Measurements from ENCODE around the gene MSL3B.

Gene MSL3B

GRCh38 chr2:233832869-233833311, 35.3 kb downstream of the MSL3B start:
- no peak overlapping the region for H3K27ac Mint-ChIP-seq

DNA sequence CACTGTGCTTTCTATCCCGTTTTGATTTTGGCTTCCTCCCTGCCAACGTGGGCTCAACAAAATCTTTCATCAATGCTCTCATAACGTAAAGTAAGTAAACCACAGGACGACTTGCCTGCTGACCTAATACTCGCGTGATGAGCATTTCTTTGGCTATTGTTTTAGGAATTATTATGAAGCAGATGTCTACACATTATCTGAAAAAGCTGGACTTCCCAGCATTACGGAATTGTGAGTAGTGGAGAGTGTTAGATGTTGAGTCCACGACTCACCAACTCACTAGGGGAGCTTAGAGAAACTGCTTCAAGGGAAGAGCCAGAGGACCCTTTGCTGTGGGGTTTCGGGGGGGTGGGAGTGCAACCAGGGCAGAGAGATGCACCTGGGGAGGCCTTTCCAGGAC, 35.8 kb downstream of the MSL3B start:
- H3K4me3 Mint-ChIP-seq, result no peak overlapping the region
- no peaks in the 10 kb centered on the region for H3K4me1 Mint-ChIP-seq (ENCODE audit: low read depth)
- peaks cover 37% of the 10 kb centered on the region for H3K36me3 Mint-ChIP-seq (ENCODE audit: low read depth)
- no peak overlapping the region for H3K27ac Mint-ChIP-seq
- H3K9me3 Mint-ChIP-seq, result no peaks in the 10 kb centered on the region
- no peaks in the 10 kb centered on the region for H3K27me3 Mint-ChIP-seq
- DNase-seq, result peak; percentile 3

More at GRCh38 chr2:233832869-233833311, 35.3 kb downstream of the MSL3B start:
- H3K4me3 Mint-ChIP-seq, result no peak overlapping the region
- H3K27me3 Mint-ChIP-seq, result no peaks in the 10 kb centered on the region
- H3K4me1 Mint-ChIP-seq (ENCODE audit: low read depth), result peaks cover under 1% of the 10 kb centered on the region
- peak; percentile 16 for DNase-seq
- peaks cover 41% of the 10 kb centered on the region for H3K36me3 Mint-ChIP-seq (ENCODE audit: low read depth)
- H3K9me3 Mint-ChIP-seq, result no peaks in the 10 kb centered on the region

DNA sequence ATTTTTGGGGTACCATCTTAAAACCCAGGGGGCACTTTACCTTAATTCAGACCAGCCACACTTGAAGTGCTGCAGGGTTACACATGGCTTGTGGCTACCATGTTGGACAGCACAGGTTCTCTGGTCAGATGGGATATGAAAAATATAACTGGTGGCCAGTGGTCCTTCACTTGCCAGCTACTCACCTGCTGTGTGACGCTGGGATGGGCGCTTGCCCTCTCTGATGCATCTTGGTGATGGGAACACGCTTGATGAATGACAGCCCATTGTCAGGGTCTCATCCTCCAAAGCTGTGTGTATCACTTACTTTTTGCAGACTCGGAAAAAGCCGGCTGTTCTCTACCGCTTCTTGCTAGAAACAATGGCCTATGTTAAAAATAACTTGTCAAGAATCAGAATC, 36.3 kb downstream of the MSL3B start:
- H3K27ac Mint-ChIP-seq, result no peak overlapping the region
- no peaks in the 10 kb centered on the region for H3K9me3 Mint-ChIP-seq
- H3K4me3 Mint-ChIP-seq, result no peak overlapping the region

DNA sequence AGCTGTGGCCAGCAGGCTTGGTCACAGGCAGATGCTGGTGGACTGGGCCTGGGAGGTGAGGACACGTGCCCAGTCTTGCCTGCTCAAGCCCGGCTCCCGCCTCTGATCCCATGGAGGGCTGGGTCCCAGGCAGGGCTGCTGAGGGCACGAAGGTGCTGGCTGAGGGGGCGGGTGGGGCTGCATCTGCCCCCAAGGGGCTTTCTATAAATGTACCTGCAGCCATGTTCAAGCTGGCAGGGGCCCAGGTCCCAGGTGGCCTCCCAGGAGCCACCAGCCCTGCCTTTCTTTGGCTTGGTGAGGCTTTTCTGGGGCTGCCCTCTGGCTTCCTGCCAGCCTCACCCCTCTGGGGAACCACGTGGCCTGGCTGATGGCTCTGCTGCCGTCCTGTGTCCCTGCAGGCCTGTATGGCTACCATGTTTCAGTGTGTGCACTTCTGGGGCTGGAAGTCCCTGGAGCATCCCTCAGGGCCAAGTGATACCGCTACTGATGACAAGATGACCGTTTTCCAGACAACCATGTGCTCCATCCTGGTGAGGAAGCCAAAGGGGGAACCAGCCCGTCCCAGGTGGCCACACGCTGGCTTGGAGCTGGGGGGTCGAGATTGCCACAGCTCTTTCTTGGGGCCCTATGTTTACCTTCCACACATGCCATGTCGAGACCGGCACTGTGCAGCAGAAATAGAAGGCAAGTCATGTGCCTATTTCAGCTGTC, 37.0 kb downstream of the MSL3B start:
- peaks cover 3% of the 10 kb centered on the region for H3K27me3 Mint-ChIP-seq
- H3K4me1 Mint-ChIP-seq (ENCODE audit: low read depth), result no peaks in the 10 kb centered on the region
- no peak overlapping the region for H3K27ac Mint-ChIP-seq
- H3K4me3 Mint-ChIP-seq, result no peak overlapping the region
- DNase-seq, result peak; percentile 11
- peaks cover 24% of the 10 kb centered on the region for H3K36me3 Mint-ChIP-seq (ENCODE audit: low read depth)
- H3K9me3 Mint-ChIP-seq, result no peaks in the 10 kb centered on the region

More for the DNA sequence above, 36.3 kb downstream of the MSL3B start:
- H3K27me3 Mint-ChIP-seq, result no peaks in the 10 kb centered on the region
- H3K36me3 Mint-ChIP-seq (ENCODE audit: low read depth), result peaks cover 31% of the 10 kb centered on the region
- H3K4me1 Mint-ChIP-seq (ENCODE audit: low read depth), result no peaks in the 10 kb centered on the region
- peak; percentile 7 for DNase-seq

- no peaks in the 10 kb centered on the region for H3K9me3 Mint-ChIP-seq
- H3K27ac Mint-ChIP-seq, result no peak overlapping the region
- H3K4me1 Mint-ChIP-seq (ENCODE audit: low read depth), result no peaks in the 10 kb centered on the region
- no peak for DNase-seq
- peaks cover 15% of the 10 kb centered on the region for H3K36me3 Mint-ChIP-seq (ENCODE audit: low read depth)
- no peak overlapping the region for H3K4me3 Mint-ChIP-seq
- H3K27me3 Mint-ChIP-seq, result peaks cover 6% of the 10 kb centered on the region
These were observed 37.9 kb downstream of the MSL3B start for GRCh38 chr2:233830111-233830802.

DNA sequence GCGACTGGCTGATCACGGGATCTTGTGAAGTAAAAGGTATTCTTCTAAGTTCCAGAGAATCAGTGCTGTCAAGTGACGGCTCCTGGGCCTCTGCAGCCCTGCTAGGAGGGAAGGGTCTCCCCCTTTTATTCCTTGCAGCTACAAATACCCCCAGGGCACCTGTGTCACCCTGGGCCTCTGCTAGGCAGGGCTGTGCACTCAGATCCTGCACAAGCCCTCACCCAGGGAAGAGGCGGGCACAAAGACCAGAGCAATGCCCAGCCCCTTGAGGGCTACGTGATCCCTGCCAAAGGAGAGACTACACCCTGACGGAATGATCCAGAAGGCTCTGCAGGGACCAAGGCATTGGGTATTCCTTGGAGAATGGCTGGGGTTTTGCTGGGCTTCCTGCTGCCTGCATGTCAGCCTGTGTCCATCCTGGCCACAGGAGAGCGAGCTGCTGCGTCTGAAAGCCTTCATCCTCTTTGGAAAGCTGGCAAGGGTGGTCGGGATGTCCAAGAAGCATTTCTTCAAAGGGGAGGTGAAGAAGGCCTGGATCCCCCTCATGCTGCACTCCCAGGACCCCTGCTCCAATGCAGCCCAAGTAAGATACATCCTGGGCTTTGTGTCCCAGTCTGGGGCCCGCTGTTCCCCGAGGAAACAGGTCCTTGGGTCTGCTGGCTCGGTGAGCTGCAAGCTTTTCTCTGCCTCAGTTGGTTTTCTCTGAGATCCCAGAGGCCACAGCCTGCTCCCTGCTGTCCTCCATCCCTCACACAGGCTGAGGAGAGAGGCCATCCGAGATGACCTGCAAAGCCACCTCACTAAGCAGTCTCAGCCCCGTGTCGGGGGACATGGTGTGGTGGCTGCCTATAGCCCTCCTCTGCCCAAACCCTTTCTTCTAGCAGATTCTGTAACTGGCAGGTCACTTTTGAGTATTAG, 38.7 kb downstream of the MSL3B start:
- H3K27ac Mint-ChIP-seq, result no peak overlapping the region
- H3K9me3 Mint-ChIP-seq, result no peaks in the 10 kb centered on the region
- H3K4me1 Mint-ChIP-seq (ENCODE audit: low read depth), result no peaks in the 10 kb centered on the region
- H3K27me3 Mint-ChIP-seq, result peaks cover 6% of the 10 kb centered on the region
- DNase-seq, result peak; percentile 9
- H3K4me3 Mint-ChIP-seq, result no peak overlapping the region
- peaks cover 7% of the 10 kb centered on the region for H3K36me3 Mint-ChIP-seq (ENCODE audit: low read depth)

- Mint-ChIP-seq H3K4me3 (no peak overlapping the region), H3K36me3 (ENCODE audit: low read depth) (no peaks in the 10 kb centered on the region), H3K4me1 (ENCODE audit: low read depth) (no peaks in the 10 kb centered on the region), H3K27me3 (peaks cover 6% of the 10 kb centered on the region), H3K27ac (no peak overlapping the region), H3K9me3 (no peaks in the 10 kb centered on the region)
- DNase-seq, result peak; percentile 13
These were observed 39.5 kb downstream of the MSL3B start for GRCh38 chr2:233828546-233829192.

DNA sequence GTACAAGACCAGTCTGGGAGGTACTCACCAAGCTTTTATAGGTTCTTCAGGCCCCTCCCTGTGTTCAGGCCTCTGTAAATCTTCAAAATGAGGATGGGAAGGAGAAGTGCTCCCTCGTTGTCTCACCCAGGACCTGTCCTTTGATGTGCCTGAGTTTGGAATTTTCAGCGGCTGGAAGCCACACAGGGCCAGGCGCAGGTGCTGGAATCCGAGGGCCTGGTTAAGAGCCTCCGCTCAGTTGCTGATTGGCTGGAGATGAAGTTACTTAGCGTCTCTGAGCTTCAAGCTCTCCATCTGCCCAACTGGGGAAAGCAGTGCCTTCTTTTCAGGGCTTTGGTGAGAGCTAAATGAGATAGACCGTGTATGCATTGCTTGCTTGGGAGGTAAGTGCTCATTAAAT, 43.8 kb downstream of the MSL3B start:
- Mint-ChIP-seq H3K4me3 (no peak overlapping the region), H3K27ac (no peak overlapping the region), H3K4me1 (ENCODE audit: low read depth) (no peaks in the 10 kb centered on the region), H3K9me3 (no peaks in the 10 kb centered on the region), H3K27me3 (peaks cover 6% of the 10 kb centered on the region), H3K36me3 (ENCODE audit: low read depth) (no peaks in the 10 kb centered on the region)
- DNase-seq, result no peak

- H3K27me3 Mint-ChIP-seq, result peaks cover 6% of the 10 kb centered on the region
- no peak for DNase-seq
These were observed 44.5 kb downstream of the MSL3B start for GRCh38 chr2:233823731-233824121.

GRCh38 chr2:233822781-233823730, 45.1 kb downstream of the MSL3B start:
- Mint-ChIP-seq H3K4me1 (ENCODE audit: low read depth) (no peaks in the 10 kb centered on the region), H3K27me3 (peaks cover 6% of the 10 kb centered on the region), H3K36me3 (ENCODE audit: low read depth) (no peaks in the 10 kb centered on the region), H3K9me3 (no peaks in the 10 kb centered on the region), H3K4me3 (no peak overlapping the region), H3K27ac (no peak overlapping the region)
- no peak for DNase-seq

More at GRCh38 chr2:233823731-233824121, 44.5 kb downstream of the MSL3B start:
- no peak overlapping the region for H3K4me3 Mint-ChIP-seq
- H3K4me1 Mint-ChIP-seq (ENCODE audit: low read depth), result no peaks in the 10 kb centered on the region
- H3K9me3 Mint-ChIP-seq, result no peaks in the 10 kb centered on the region
- H3K36me3 Mint-ChIP-seq (ENCODE audit: low read depth), result no peaks in the 10 kb centered on the region
- H3K27ac Mint-ChIP-seq, result no peak overlapping the region

GRCh38 chr2:233822101-233822771, 46.0 kb downstream of the MSL3B start:
- peaks cover 6% of the 10 kb centered on the region for H3K27me3 Mint-ChIP-seq
- H3K4me1 Mint-ChIP-seq (ENCODE audit: low read depth), result no peaks in the 10 kb centered on the region
- H3K27ac Mint-ChIP-seq, result no peak overlapping the region
- no peaks in the 10 kb centered on the region for H3K9me3 Mint-ChIP-seq
- no peak overlapping the region for H3K4me3 Mint-ChIP-seq
- no peak for DNase-seq
- no peaks in the 10 kb centered on the region for H3K36me3 Mint-ChIP-seq (ENCODE audit: low read depth)

- DNase-seq, result no peak
- Mint-ChIP-seq H3K4me3 (no peak overlapping the region), H3K9me3 (no peaks in the 10 kb centered on the region), H3K36me3 (ENCODE audit: low read depth) (no peaks in the 10 kb centered on the region), H3K27me3 (peaks cover 6% of the 10 kb centered on the region), H3K4me1 (ENCODE audit: low read depth) (no peaks in the 10 kb centered on the region), H3K27ac (no peak overlapping the region)
These were observed 46.5 kb downstream of the MSL3B start for GRCh38 chr2:233821709-233822100.

DNA sequence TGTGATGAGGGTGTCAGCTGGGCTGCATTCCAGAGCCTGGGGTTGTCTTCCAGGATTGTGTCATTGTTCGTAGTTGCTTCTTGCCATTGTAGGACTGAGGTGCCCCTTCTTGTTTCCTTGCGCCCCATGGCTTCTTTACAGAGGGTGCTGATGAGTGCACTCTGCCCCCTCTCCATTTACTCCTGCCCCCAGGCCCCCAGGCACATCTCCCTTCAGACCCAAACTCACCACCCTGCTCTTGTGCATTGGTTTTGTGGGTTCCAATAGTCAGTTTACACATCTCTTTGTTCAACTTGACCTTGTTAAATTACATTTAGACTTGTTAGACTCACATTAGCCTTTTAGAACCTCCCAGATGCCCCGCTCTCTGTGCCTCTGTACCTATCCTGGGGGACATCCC, 47.0 kb downstream of the MSL3B start:
- no peaks in the 10 kb centered on the region for H3K9me3 Mint-ChIP-seq
- no peak overlapping the region for H3K27ac Mint-ChIP-seq
- H3K27me3 Mint-ChIP-seq, result peaks cover 4% of the 10 kb centered on the region
- no peaks in the 10 kb centered on the region for H3K36me3 Mint-ChIP-seq (ENCODE audit: low read depth)
- H3K4me3 Mint-ChIP-seq, result no peak overlapping the region
- no peaks in the 10 kb centered on the region for H3K4me1 Mint-ChIP-seq (ENCODE audit: low read depth)
- DNase-seq, result no peak

All from activated T-cell treated with anti-CD3 and anti-CD28 coated beads, Interleukin-2, amount 50 U/mL, for 24 hours (primary cell).